Glutamatergic neuron (in vitro differentiated cells): ENCODE results near the gene VPS37C. TPM values are rescaled to one million over a fixed set of nuclear protein-coding genes. Genes with fewer than 3 reads are reported as not detected.

Experiments used
- DNase-seq: peaks from one replicate; pipeline ENCODE4 v3.0.0; 2022
- H3K27ac Mint-ChIP-seq: one replicate; pipeline ENCODE4 v1.8.0; 2020; ENCODE audit warnings: mild to moderate bottlenecking, mixed read lengths, inconsistent platforms; ENCODE audit not compliant: unreplicated experiment
- H3K27me3 Mint-ChIP-seq: one replicate; pipeline ENCODE4 v1.8.0; 2020; ENCODE audit warnings: mild to moderate bottlenecking, moderate library complexity, mixed read lengths, inconsistent platforms; ENCODE audit not compliant: unreplicated experiment
- H3K36me3 Mint-ChIP-seq: one replicate; pipeline ENCODE4 v1.8.0; 2020; ENCODE audit warnings: mild to moderate bottlenecking, mixed read lengths, inconsistent platforms; ENCODE audit not compliant: unreplicated experiment
- H3K4me1 Mint-ChIP-seq: one replicate; pipeline ENCODE4 v1.8.0; 2020; ENCODE audit warnings: mild to moderate bottlenecking, low read depth, mixed read lengths, inconsistent platforms; ENCODE audit not compliant: unreplicated experiment
- H3K4me3 Mint-ChIP-seq: one replicate; pipeline ENCODE4 v1.8.0; 2020; ENCODE audit warnings: mild to moderate bottlenecking, mixed read lengths, inconsistent platforms; ENCODE audit not compliant: unreplicated experiment
- H3K9me3 Mint-ChIP-seq: one replicate; pipeline ENCODE4 v1.8.0; 2020; ENCODE audit warnings: mild to moderate bottlenecking, moderate library complexity, mixed read lengths, inconsistent platforms; ENCODE audit not compliant: unreplicated experiment
- CTCF ChIP-seq: fragments of 200-600 bp; sonication (generic); IDR thresholded peaks from one replicate; pipeline ENCODE4 v1.5.0; 2021; ENCODE audit not compliant: partially characterized antibody, unreplicated experiment
- total RNA-seq: library from RNA; stranded (reverse); fragmentation: NEBNext Ultra II Directional; extraction: Animal tissue kit (Norgen Biotek cat#: 25700); gene quantifications from one replicate; pipeline ENCODE4 v1.2.1, GENCODE V29; 2021; ENCODE audit not compliant: unreplicated experiment

Gene VPS37C
- total RNA-seq, 1 donor from 2014 or later, result 27.1 TPM

DNA sequence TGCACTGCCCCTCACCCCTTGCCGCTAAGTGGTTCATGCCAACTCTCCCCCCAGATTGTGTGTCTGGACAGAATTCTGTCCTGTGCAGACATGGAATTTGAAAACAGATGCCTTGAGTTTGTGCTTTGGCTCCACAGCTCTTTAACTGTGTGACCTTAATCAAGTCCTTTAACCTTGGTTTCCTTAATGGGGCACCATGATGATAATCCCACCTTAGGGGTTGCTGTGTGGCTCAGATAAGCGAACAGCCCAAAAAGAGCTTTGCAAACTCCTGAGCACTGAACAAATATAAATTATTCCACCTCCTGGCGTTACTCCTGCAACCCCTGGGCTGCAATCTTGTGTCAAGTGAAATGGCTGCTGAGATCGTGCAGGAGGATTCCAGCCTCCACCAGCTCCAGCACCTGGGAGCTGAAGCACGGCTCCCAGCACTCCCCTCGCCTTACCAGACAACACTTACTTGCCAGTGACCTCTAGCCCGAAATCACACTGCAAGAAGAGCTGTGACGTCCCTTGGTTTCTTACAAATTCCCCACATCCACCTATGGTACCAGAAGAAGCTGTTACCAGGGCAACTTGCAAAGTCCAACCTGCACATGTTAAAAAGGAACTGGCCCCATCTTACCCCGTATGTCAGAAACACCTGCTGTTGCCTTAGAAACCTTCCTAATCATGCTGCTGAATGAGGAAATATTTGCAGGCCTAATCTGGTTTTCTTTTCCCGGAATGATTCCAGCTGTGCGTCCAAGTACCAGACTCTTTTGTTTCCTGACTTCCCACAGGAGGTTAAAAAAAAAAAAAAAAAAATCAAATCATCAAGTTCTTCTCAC lies 13.2 kb downstream of the VPS37C start:
- Mint-ChIP-seq H3K27me3 (peaks cover 5% of the 10 kb centered on the region), H3K27ac (no peak overlapping the region), H3K4me3 (no peak overlapping the region), H3K4me1 (peaks cover 36% of the 10 kb centered on the region), H3K36me3 (no peaks in the 10 kb centered on the region), H3K9me3 (peaks cover 5% of the 10 kb centered on the region)
- no peak for TF ChIP-seq CTCF
- DNase-seq, result no peak

DNA sequence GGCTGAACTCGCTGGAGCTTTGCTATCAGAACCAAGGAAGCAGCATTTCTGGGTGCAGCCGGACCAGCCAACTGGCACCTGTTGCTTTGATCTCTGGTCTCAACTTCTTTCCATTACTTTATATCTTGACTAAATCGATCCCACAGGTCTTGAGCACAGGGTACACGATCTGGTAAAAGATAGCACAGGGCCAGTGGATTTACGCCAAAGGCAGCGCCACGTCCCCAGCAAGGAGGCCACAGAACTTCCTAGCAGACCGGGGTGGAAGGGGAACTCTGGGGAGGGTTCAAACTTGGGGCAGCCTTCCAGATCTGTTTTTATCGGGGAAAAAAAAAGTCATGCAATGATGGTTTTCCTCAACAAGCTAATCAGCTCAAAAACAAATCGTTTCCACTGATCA lies 14.0 kb downstream of the VPS37C start:
- H3K4me1 Mint-ChIP-seq, result peaks cover 31% of the 10 kb centered on the region
- H3K4me3 Mint-ChIP-seq, result no peak overlapping the region
- peaks cover 5% of the 10 kb centered on the region for H3K9me3 Mint-ChIP-seq
- DNase-seq, result no peak
- H3K27me3 Mint-ChIP-seq, result peaks cover 5% of the 10 kb centered on the region
- H3K36me3 Mint-ChIP-seq, result no peaks in the 10 kb centered on the region
- TF ChIP-seq CTCF, result no peak
- no peak overlapping the region for H3K27ac Mint-ChIP-seq

DNA sequence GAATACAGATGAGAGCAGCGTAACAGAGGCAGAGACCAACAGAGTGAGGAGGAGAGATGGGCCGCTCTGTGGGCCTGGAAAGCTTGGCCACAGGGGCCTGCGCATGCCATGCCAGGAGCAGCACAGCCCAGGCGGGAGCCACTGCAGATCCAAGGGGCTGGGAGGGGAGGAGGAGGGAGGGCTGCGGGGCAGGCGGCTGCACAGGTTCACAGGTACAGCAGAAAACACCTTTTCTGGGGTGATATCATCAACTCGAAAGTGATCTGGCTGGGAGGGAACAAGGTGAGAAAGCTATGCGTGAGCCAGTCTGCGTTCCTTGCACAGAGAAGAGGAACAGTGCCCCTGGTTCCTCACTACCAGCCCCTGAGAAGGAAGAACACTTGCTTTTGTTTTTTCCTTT lies 14.8 kb downstream of the VPS37C start:
- Mint-ChIP-seq H3K36me3 (no peaks in the 10 kb centered on the region), H3K4me1 (peaks cover 27% of the 10 kb centered on the region)

GRCh38 chr11:61145228-61146005 lies 15.8 kb downstream of the VPS37C start:
- Mint-ChIP-seq H3K4me3 (no peak overlapping the region), H3K27ac (no peak overlapping the region), H3K36me3 (no peaks in the 10 kb centered on the region), H3K9me3 (peaks cover 3% of the 10 kb centered on the region), H3K27me3 (peaks cover 5% of the 10 kb centered on the region), H3K4me1 (peaks cover 17% of the 10 kb centered on the region)
- no peak for DNase-seq
- no peak for TF ChIP-seq CTCF

More for the DNA sequence above, 14.8 kb downstream of the VPS37C start:
- Mint-ChIP-seq H3K4me3 (no peak overlapping the region), H3K9me3 (peaks cover 4% of the 10 kb centered on the region), H3K27ac (peak overlapping the region; percentile 41), H3K27me3 (peaks cover 5% of the 10 kb centered on the region)
- no peak for DNase-seq
- no peak for TF ChIP-seq CTCF
